HepG2 (cell line): ENCODE data around the gene ANKMY2. TPM values are rescaled to one million over a fixed set of nuclear protein-coding genes. Genes with fewer than 3 reads are reported as not detected.

Experiments
- KMT2A ChIP-seq: sonication (generic); formaldehyde crosslinking; IDR thresholded peaks from 2 replicates; pipeline ENCODE4 v1.4.0; 2020; ENCODE audit warnings: missing genetic modification reagents
- ZNF230 ChIP-seq: sonication (generic); formaldehyde crosslinking; IDR thresholded peaks from 2 replicates; pipeline ENCODE4 v1.4.0; 2020; ENCODE audit warnings: mild to moderate bottlenecking, missing genetic modification reagents
- ZNF431 ChIP-seq: sonication (generic); formaldehyde crosslinking; IDR thresholded peaks from 2 replicates; pipeline ENCODE4 v1.9.0; 2022; ENCODE audit warnings: missing genetic modification reagents, low read depth, mild to moderate bottlenecking, borderline replicate concordance
- ZNF589 ChIP-seq: sonication (generic); formaldehyde crosslinking; conservative IDR thresholded peaks from 2 replicates; pipeline ENCODE4 v1.8.0; 2022; ENCODE audit warnings: mild to moderate bottlenecking, moderate library complexity, missing genetic modification reagents
- polyA plus RNA-seq, 8 experiments: library from polyadenylated mRNA; depleted of rRNA in 3 of 8; stranded (reverse) in 7 of 8; unstranded in 1 of 8; fragments of >200 nt; fragmentation: Illumina TruSeq in 4 of 8; extraction: Trizol in 4 of 8; gene quantifications; 2 replicates each; pipeline versions ENCODE4 v1.2.1 to v1.2.3, GENCODE V29; 2011 to 2016; ENCODE audit warnings: low read depth in 4 of 8, missing spikeins in 1 of 8, mixed read lengths in 1 of 8; ENCODE audit not compliant: insufficient read depth in 1 of 8
- total RNA-seq, 5 experiments: library from RNA; depleted of rRNA; stranded (reverse); fragments of >200 nt; fragmentation: Illumina TruSeq; extraction: Trizol; gene quantifications; 2 replicates each; pipeline ENCODE4 v1.2.3, GENCODE V29; 2016; ENCODE audit warnings: low read depth in 1 of 5
- TF ChIP-seq, protein P1 (sequence below): sonication (generic); formaldehyde crosslinking; IDR thresholded peaks from 2 replicates; pipeline ENCODE4 v1.8.1; 2022; ENCODE audit warnings: mild to moderate bottlenecking, missing genetic modification reagents
- TF ChIP-seq, protein P2 (sequence below): sonication (generic); formaldehyde crosslinking; IDR thresholded peaks from 2 replicates; pipeline ENCODE4 v1.4.0; 2020; ENCODE audit warnings: mild to moderate bottlenecking, missing genetic modification reagents, borderline replicate concordance
- TF ChIP-seq, protein P3 (sequence below): sonication (generic); formaldehyde crosslinking; IDR thresholded peaks from 2 replicates; pipeline ENCODE4 v1.8.0; 2022; ENCODE audit warnings: mild to moderate bottlenecking, missing genetic modification reagents, borderline replicate concordance
- TF ChIP-seq, protein P4 (sequence below): sonication (generic); formaldehyde crosslinking; IDR thresholded peaks from 2 replicates; pipeline ENCODE4 v1.4.0; 2020; ENCODE audit warnings: missing genetic modification reagents

ANKMY2 gene
- total and polyA plus RNA-seq, 2 of the 13 experiments (the other 11 are each of a cell fraction or from before 2014, with no cell fraction given): 12.2 to 21.6 TPM

DNA sequence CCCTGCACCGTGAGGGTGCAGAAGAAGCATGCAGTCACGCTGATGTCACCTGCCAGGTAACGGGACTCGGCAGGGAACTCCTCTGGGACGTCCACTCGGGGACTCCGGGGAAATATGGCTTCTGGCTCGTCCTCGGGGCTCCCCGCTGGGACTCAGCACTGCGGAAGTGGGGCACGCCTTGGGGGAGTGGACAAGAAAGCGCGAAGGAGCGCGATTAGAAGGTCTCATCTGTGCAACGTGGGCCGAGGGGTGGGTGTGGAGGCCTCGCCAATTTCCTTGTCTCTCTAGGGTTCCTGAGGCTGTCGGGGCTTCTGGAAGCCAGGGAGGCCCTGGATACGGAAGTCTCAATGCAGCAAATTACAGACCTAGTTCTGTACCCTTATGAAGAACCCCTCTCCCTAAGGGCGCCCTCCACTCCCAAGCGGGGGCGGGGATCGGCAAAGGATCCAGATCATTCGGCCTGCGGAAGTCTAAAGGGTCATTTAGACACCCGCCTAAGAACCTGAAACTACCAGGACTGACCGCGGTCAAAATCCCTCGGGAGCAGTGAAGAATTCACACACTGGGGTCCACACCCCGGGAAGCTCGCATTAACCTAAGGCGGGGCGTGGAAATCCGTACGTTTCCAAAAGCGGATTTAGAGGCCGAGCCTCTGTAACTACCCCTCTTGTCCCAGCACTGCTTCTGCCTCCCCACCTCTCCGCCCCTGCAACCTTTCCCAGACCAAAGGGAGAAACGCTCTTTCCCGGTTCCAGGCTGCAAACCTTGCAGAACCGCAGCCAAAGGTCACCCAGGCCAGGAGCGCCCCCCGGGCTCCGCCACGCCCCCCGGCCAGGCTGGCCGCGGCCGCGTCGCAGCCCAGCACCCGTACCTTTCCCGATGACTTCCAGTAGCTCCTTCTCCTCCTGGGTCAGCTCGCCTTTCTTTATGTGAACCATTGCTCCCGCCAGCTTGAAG lies 640 bp downstream of the ANKMY2 start (continued):
- TF ChIP-seq, protein P1, sequence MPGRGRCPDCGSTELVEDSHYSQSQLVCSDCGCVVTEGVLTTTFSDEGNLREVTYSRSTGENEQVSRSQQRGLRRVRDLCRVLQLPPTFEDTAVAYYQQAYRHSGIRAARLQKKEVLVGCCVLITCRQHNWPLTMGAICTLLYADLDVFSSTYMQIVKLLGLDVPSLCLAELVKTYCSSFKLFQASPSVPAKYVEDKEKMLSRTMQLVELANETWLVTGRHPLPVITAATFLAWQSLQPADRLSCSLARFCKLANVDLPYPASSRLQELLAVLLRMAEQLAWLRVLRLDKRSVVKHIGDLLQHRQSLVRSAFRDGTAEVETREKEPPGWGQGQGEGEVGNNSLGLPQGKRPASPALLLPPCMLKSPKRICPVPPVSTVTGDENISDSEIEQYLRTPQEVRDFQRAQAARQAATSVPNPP (CRISPR knock-in tag): no peak
- TF ChIP-seq ZNF230 (CRISPR knock-in tag) (0 out of 2 replicates have a peak, but pooled peaks have one; percentile 34), KMT2A (CRISPR knock-in tag) (peak; percentile 25; the same call in 1 of the 2 replicates), ZNF431 (no peak; the same call in 1 of the 2 replicates), ZNF589 (CRISPR knock-in tag) (no peak)
- TF ChIP-seq, protein P2, sequence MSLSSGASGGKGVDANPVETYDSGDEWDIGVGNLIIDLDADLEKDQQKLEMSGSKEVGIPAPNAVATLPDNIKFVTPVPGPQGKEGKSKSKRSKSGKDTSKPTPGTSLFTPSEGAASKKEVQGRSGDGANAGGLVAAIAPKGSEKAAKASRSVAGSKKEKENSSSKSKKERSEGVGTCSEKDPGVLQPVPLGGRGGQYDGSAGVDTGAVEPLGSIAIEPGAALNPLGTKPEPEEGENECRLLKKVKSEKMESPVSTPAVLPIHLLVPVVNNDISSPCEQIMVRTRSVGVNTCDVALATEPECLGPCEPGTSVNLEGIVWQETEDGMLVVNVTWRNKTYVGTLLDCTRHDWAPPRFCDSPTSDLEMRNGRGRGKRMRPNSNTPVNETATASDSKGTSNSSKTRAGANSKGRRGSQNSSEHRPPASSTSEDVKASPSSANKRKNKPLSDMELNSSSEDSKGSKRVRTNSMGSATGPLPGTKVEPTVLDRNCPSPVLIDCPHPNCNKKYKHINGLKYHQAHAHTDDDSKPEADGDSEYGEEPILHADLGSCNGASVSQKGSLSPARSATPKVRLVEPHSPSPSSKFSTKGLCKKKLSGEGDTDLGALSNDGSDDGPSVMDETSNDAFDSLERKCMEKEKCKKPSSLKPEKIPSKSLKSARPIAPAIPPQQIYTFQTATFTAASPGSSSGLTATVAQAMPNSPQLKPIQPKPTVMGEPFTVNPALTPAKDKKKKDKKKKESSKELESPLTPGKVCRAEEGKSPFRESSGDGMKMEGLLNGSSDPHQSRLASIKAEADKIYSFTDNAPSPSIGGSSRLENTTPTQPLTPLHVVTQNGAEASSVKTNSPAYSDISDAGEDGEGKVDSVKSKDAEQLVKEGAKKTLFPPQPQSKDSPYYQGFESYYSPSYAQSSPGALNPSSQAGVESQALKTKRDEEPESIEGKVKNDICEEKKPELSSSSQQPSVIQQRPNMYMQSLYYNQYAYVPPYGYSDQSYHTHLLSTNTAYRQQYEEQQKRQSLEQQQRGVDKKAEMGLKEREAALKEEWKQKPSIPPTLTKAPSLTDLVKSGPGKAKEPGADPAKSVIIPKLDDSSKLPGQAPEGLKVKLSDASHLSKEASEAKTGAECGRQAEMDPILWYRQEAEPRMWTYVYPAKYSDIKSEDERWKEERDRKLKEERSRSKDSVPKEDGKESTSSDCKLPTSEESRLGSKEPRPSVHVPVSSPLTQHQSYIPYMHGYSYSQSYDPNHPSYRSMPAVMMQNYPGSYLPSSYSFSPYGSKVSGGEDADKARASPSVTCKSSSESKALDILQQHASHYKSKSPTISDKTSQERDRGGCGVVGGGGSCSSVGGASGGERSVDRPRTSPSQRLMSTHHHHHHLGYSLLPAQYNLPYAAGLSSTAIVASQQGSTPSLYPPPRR: no peak
- TF ChIP-seq, protein P3, sequence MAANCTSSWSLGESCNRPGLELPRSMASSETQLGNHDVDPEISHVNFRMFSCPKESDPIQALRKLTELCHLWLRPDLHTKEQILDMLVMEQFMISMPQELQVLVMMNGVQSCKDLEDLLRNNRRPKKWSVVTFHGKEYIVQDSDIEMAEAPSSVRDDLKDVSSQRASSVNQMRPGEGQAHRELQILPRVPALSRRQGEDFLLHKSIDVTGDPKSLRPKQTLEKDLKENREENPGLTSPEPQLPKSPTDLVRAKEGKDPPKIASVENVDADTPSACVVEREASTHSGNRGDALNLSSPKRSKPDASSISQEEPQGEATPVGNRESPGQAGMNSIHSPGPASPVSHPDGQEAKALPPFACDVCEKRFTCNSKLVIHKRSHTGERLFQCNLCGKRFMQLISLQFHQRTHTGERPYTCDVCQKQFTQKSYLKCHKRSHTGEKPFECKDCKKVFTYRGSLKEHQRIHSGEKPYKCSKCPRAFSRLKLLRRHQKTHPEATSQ (CRISPR knock-in tag): peak; percentile 32; the same call in 1 of the 2 replicates
- TF ChIP-seq, protein P4, sequence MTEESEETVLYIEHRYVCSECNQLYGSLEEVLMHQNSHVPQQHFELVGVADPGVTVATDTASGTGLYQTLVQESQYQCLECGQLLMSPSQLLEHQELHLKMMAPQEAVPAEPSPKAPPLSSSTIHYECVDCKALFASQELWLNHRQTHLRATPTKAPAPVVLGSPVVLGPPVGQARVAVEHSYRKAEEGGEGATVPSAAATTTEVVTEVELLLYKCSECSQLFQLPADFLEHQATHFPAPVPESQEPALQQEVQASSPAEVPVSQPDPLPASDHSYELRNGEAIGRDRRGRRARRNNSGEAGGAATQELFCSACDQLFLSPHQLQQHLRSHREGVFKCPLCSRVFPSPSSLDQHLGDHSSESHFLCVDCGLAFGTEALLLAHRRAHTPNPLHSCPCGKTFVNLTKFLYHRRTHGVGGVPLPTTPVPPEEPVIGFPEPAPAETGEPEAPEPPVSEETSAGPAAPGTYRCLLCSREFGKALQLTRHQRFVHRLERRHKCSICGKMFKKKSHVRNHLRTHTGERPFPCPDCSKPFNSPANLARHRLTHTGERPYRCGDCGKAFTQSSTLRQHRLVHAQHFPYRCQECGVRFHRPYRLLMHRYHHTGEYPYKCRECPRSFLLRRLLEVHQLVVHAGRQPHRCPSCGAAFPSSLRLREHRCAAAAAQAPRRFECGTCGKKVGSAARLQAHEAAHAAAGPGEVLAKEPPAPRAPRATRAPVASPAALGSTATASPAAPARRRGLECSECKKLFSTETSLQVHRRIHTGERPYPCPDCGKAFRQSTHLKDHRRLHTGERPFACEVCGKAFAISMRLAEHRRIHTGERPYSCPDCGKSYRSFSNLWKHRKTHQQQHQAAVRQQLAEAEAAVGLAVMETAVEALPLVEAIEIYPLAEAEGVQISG: peak; percentile 37
